ENCODE data around the gene HIRA. TPM values are rescaled to one million over a fixed set of nuclear protein-coding genes. Genes with fewer than 3 reads are reported as not detected.

HIRA gene
- total and polyA plus RNA-seq, 9 of the 15 experiments (the other 6 are each of a cell fraction or from before 2014, with no cell fraction given), result 0.96 to 132 (median 58.4) TPM

DNA sequence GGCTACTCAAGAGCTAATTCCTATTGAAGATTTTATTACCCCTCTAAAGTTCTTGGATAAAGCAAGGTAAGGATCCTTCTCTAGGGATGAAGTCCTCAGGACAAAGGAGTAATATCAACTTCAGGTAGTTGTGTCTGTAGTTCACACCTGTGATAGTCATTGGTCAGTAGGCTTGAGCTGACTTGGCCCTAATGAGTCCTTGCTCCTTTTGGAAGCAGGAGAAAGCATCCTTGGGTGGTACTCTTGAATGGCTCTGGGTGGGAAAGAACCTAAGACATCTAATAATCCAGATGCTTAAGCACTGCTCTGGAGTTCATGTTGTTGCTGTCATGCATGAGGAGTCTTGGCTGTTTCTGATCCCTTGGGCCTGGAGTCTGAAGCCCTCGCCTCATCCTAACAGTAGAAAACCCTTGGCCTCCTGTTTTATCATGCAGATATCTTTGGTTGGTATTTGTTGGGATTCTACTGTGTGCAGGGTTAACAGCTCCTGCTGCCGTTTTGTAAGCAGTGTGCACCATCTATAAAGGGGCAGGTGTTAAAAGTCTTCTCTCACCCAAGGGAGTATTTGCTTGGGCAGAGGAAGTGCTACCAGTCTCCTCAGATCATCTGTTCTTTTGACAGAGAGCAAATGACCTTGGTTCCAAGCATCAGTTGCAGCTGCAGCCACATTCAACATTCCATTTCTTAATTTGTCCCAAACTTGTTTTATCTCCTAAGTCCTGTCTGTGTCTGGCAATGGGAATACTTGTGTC lies 3.5 kb upstream of the HIRA start (continued):
- TF ChIP-seq, protein P1, sequence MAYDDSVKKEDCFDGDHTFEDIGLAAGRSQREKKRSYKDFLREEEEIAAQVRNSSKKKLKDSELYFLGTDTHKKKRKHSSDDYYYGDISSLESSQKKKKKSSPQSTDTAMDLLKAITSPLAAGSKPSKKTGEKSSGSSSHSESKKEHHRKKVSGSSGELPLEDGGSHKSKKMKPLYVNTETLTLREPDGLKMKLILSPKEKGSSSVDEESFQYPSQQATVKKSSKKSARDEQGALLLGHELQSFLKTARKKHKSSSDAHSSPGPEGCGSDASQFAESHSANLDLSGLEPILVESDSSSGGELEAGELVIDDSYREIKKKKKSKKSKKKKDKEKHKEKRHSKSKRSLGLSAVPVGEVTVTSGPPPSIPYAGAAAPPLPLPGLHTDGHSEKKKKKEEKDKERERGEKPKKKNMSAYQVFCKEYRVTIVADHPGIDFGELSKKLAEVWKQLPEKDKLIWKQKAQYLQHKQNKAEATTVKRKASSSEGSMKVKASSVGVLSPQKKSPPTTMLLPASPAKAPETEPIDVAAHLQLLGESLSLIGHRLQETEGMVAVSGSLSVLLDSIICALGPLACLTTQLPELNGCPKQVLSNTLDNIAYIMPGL (CRISPR knock-in tag; IDR thresholded peaks at IDR 0.05), result 0 out of 2 replicates have a peak, but pooled peaks have one; percentile 19
- TF ChIP-seq ZNF449 (CRISPR knock-in tag; IDR thresholded peaks at IDR 0.05) (no peak), SETDB1 (IDR thresholded peaks at IDR 0.05; ENCODE audit: low read length) (peak; percentile 45), ILF3 (IDR thresholded peaks at IDR 0.05; ENCODE audit: borderline replicate concordance) (no peak), ZNF316 (IDR thresholded peaks at IDR 0.05) (no peak), ADNP (tag; IDR thresholded peaks at IDR 0.05) (no peak), ZKSCAN8 (CRISPR knock-in tag; IDR thresholded peaks at IDR 0.05) (no peak), ZMIZ1 (IDR thresholded peaks at IDR 0.05; ENCODE audit: low read depth in 2 of 2, low read length in 2 of 2) (no peak)
- TF ChIP-seq, protein P2, sequence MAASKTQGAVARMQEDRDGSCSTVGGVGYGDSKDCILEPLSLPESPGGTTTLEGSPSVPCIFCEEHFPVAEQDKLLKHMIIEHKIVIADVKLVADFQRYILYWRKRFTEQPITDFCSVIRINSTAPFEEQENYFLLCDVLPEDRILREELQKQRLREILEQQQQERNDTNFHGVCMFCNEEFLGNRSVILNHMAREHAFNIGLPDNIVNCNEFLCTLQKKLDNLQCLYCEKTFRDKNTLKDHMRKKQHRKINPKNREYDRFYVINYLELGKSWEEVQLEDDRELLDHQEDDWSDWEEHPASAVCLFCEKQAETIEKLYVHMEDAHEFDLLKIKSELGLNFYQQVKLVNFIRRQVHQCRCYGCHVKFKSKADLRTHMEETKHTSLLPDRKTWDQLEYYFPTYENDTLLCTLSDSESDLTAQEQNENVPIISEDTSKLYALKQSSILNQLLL (CRISPR knock-in tag; IDR thresholded peaks at IDR 0.05; ENCODE audit: borderline replicate concordance), result peak; percentile 34; the same call in 1 of the 2 replicates
